ENCODE measurements around the gene BPIFA1. TPM values are rescaled to one million over a fixed set of nuclear protein-coding genes. Genes with fewer than 3 reads are reported as not detected.

The BPIFA1 gene
- total RNA-seq, 1 donor from 2014 or later, result not detected

DNA sequence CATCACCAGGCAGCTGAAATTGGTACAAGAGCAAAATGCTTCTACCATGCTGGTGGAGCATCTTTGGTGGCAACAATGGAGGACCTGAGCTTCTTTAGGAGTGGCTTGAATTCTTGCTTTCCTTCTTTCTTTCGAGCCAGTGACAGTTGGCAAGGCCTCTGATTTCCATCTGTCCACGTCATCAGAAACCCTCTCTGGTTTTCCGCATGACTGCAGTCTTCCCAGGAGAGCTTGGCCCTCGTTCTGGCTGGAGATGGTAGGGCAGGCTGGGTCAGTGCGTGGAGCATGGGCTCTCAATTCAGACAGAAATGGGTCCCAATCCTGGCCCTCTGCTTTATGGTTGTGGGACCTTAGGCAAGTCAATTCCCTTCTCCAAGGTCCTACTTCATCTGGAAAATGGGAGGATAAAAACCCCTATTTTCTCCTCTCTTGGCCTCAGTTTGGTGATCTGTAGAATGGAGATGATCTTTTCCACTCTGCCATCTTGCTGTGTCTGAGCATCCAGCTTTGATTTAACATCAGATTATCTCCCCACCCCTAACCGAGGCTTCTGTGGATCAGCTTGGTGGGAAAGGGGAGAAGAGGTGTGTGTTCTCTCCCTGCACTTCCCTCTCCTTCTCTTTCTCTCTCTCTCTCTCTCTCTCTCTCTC is 43.6 kb downstream of the BPIFA1 start:
- no peak for DNase-seq (ENCODE audit: low read depth)
- TF ChIP-seq EZH2 (IDR thresholded peaks at IDR 0.05; ENCODE audit: insufficient read depth, low read length) (no peak), CTCF (IDR thresholded peaks at IDR 0.05; ENCODE audit: insufficient read depth, low read depth, low read length) (no peak)

GRCh38 chr20:33280000-33280680 is 44.3 kb downstream of the BPIFA1 start:
- Mint-ChIP-seq H3K27me3 (ENCODE audit: low read depth, unreplicated experiment) (peaks cover 51% of the 10 kb centered on the region), H3K4me1 (ENCODE audit: low read depth, unreplicated experiment) (no peaks in the 10 kb centered on the region), H3K9me3 (ENCODE audit: unreplicated experiment) (no peaks in the 10 kb centered on the region), H3K36me3 (ENCODE audit: low read depth, unreplicated experiment) (no peaks in the 10 kb centered on the region), H3K4me3 (ENCODE audit: unreplicated experiment) (no peak overlapping the region), H3K27ac (ENCODE audit: unreplicated experiment) (no peak overlapping the region)
- peaks cover 7% of the 10 kb centered on the region for H3K27me3 ChIP-seq (ENCODE audit: insufficient read depth, low read length)
- H4K20me1 ChIP-seq (ENCODE audit: insufficient read depth, low read length), result no peaks in the 10 kb centered on the region
- H3K4me2 ChIP-seq (ENCODE audit: low read length), result no peak overlapping the region
- H3K27ac ChIP-seq (ENCODE audit: low read depth, low read length), result no peak overlapping the region
- no peak for TF ChIP-seq EZH2 (IDR thresholded peaks at IDR 0.05; ENCODE audit: insufficient read depth, low read length)
- no peak for TF ChIP-seq CTCF (IDR thresholded peaks at IDR 0.05; ENCODE audit: insufficient read depth, low read depth, low read length)
- H3K79me2 ChIP-seq (ENCODE audit: insufficient read depth, low read length), result no peaks in the 10 kb centered on the region
- H3K4me3 ChIP-seq (ENCODE audit: insufficient read depth, low read depth, low read length), result no peak overlapping the region
- H2AFZ ChIP-seq (ENCODE audit: low read depth, low read length), result no peak overlapping the region
- H3K9ac ChIP-seq (ENCODE audit: low read length), result no peak overlapping the region
- no peaks in the 10 kb centered on the region for H3K4me1 ChIP-seq (ENCODE audit: insufficient read depth, low read length)
- FAIRE-seq (no peak), DNase-seq (ENCODE audit: low read depth) (no peak)
- no peaks in the 10 kb centered on the region for H3K9me3 ChIP-seq (ENCODE audit: insufficient read depth, low read depth, low read length)
- no peaks in the 10 kb centered on the region for H3K36me3 ChIP-seq (ENCODE audit: insufficient read depth, low read length)

More for the DNA sequence above, 43.6 kb downstream of the BPIFA1 start:
- H3K79me2 ChIP-seq (ENCODE audit: insufficient read depth, low read length), result no peaks in the 10 kb centered on the region
- H3K4me1 ChIP-seq (ENCODE audit: insufficient read depth, low read length), result no peaks in the 10 kb centered on the region
- no peaks in the 10 kb centered on the region for H3K36me3 ChIP-seq (ENCODE audit: insufficient read depth, low read length)
- no peak for FAIRE-seq
- H3K9ac ChIP-seq (ENCODE audit: low read length), result no peak overlapping the region
- Mint-ChIP-seq H3K36me3 (ENCODE audit: low read depth, unreplicated experiment) (no peaks in the 10 kb centered on the region), H3K9me3 (ENCODE audit: unreplicated experiment) (no peaks in the 10 kb centered on the region), H3K27ac (ENCODE audit: unreplicated experiment) (no peak overlapping the region), H3K27me3 (ENCODE audit: low read depth, unreplicated experiment) (peaks cover 48% of the 10 kb centered on the region), H3K4me1 (ENCODE audit: low read depth, unreplicated experiment) (no peaks in the 10 kb centered on the region), H3K4me3 (ENCODE audit: unreplicated experiment) (no peak overlapping the region)
- H3K27me3 ChIP-seq (ENCODE audit: insufficient read depth, low read length), result peaks cover 6% of the 10 kb centered on the region
- H3K27ac ChIP-seq (ENCODE audit: low read depth, low read length), result no peak overlapping the region
- H3K4me2 ChIP-seq (ENCODE audit: low read length), result no peak overlapping the region
- no peaks in the 10 kb centered on the region for H3K9me3 ChIP-seq (ENCODE audit: insufficient read depth, low read depth, low read length)
- no peaks in the 10 kb centered on the region for H4K20me1 ChIP-seq (ENCODE audit: insufficient read depth, low read length)
- H3K4me3 ChIP-seq (ENCODE audit: insufficient read depth, low read depth, low read length), result no peak overlapping the region
- H2AFZ ChIP-seq (ENCODE audit: low read depth, low read length), result no peak overlapping the region

- Histone ChIP-seq H3K27ac (ENCODE audit: low read depth, low read length) (no peak overlapping the region), H3K4me3 (ENCODE audit: insufficient read depth, low read depth, low read length) (no peak overlapping the region), H3K9ac (ENCODE audit: low read length) (no peak overlapping the region), H3K79me2 (ENCODE audit: insufficient read depth, low read length) (no peaks in the 10 kb centered on the region), H2AFZ (ENCODE audit: low read depth, low read length) (no peak overlapping the region), H3K4me2 (ENCODE audit: low read length) (no peak overlapping the region), H3K4me1 (ENCODE audit: insufficient read depth, low read length) (no peaks in the 10 kb centered on the region), H3K36me3 (ENCODE audit: insufficient read depth, low read length) (no peaks in the 10 kb centered on the region), H3K27me3 (ENCODE audit: insufficient read depth, low read length) (peaks cover 7% of the 10 kb centered on the region), H4K20me1 (ENCODE audit: insufficient read depth, low read length) (no peaks in the 10 kb centered on the region), H3K9me3 (ENCODE audit: insufficient read depth, low read depth, low read length) (no peaks in the 10 kb centered on the region)
- Mint-ChIP-seq H3K9me3 (ENCODE audit: unreplicated experiment) (no peaks in the 10 kb centered on the region), H3K4me1 (ENCODE audit: low read depth, unreplicated experiment) (no peaks in the 10 kb centered on the region), H3K4me3 (ENCODE audit: unreplicated experiment) (no peak overlapping the region), H3K27me3 (ENCODE audit: low read depth, unreplicated experiment) (peaks cover 55% of the 10 kb centered on the region), H3K36me3 (ENCODE audit: low read depth, unreplicated experiment) (no peaks in the 10 kb centered on the region), H3K27ac (ENCODE audit: unreplicated experiment) (no peak overlapping the region)
- DNase-seq (ENCODE audit: low read depth), result no peak
- no peak for TF ChIP-seq EZH2 (IDR thresholded peaks at IDR 0.05; ENCODE audit: insufficient read depth, low read length)
- TF ChIP-seq CTCF (IDR thresholded peaks at IDR 0.05; ENCODE audit: insufficient read depth, low read depth, low read length), result no peak
- no peak for FAIRE-seq
Observed at GRCh38 chr20:33280775-33281174, 45.0 kb downstream of the BPIFA1 start.

All from astrocyte (in vitro differentiated cells and primary cell).